Forelimb muscle (tissue), 1 donor: ENCODE measurements around the gene SLCO2A1. TPM values are rescaled to one million over a fixed set of nuclear protein-coding genes. Genes with fewer than 3 reads are reported as not detected.

ENCODE experiments used
- DNase-seq: peaks from one replicate; pipeline ENCODE4 v3.0.0-alpha.2; 2013; ENCODE audit warnings: low read depth
- polyA plus RNA-seq: library from polyadenylated mRNA; unstranded; fragments of 120-200 nt; gene quantifications from one replicate; pipeline ENCODE4 v1.2.1, GENCODE V29; 2013; ENCODE audit not compliant: insufficient read length

SLCO2A1 gene
- polyA plus RNA-seq, 1 donor, result 1.8 TPM

DNA sequence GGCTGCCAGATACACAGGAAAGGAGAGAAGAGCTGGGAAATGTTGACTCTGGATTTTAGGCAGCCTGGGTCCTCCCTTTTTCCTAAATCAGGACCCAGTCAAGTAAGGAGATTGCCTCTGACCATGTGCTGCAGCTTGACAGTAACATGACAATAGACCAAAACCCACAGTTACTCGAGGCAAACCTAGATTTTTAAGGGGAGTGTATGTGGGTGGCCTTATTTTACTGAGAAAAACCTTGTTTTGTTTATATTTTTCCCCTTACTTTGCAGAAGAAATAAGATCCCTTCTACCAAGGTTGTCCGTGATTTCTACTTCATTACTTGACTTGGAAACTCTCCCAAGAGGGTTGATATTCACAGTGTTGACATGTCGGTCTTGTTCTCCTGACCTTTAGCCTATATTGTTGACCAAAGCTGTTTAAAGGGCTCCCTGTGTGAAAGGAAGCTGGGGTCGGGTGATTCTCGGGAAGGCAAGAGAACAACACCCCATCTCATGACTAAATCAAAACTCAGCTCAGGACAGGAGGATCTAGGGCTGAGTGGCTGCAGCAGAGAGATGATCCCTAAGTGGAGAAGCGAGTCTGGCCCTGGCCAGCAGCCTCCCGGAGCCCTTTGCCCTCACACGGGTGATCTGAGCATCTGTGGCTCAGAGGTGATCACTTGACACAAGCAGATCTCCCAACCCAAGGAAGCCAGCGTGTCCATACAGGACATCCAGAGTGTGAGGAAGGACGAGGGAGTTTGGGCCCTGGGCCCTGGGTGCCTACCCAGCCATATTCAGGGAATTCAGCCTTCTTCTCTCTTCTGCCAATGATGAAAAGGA lies 31.0 kb upstream of the SLCO2A1 start:
- DNase-seq, result no peak

DNA sequence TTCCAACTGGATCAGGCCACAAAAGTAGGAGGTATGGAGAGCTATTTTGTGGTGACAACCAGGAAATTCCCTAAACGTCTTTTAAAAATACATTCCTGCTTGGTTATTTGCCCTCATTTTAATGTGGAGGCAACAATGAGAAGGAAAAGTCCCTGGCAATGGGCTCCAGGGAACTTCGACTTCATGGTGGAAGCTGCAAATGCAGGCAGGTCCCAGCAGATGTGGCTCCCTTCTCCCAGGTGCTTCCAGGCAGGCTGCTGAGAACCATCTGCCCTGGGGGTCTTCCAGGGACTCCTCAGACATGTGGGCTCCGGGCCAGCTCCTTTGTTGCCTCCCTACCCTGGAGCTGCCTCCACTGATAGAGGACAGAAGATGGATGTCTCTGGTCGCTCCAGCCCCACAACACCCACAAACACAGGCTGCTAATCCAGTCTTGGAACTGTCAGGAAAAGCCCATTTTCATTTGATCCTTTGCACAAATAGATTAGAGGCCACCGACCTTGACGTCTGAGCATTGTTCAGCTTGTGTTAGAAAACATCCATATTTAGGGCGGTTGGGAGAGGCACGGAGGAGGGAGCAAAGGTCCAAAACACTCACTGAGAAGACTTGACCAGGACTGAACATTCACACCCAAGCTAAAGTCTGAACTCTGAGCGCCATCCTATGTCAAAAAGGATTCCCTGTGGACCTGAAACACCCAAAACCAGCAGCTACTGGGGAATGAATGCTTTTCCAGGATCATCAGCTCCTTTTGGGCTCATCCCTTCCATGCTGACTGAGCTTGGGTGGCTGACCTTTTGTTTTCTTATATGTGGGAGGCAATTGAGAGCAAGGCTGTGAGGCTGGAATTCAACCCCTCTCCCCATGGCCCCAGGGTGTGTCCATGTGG lies 30.2 kb upstream of the SLCO2A1 start:
- no peak for DNase-seq

DNA sequence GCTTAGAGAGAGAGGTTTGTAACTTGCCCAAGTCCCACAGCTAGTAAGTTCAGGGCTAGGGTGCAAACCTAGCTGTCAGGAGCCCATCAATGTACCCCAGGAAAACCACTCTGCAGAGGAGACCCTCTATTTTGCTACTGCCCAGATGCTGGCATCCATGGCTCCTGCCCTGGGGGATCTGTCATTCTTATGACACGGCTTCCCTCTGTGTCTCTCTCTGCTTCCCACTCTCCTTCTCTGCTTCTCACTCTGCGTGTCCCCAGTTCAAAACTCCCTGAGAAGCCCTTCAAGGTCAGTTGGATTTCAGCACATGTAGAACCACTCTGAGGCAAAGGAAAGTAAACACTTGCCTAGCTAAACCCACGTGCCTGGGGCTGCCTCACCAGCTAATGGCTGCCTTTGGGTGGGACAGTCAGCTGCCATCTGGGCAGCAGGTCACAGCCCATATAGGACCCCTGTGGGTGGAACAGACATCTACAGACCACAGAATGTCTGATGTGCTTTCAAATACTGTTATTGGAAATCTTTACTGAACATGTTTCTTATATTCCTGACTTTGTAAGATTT lies 29.4 kb upstream of the SLCO2A1 start:
- no peak for DNase-seq

DNA sequence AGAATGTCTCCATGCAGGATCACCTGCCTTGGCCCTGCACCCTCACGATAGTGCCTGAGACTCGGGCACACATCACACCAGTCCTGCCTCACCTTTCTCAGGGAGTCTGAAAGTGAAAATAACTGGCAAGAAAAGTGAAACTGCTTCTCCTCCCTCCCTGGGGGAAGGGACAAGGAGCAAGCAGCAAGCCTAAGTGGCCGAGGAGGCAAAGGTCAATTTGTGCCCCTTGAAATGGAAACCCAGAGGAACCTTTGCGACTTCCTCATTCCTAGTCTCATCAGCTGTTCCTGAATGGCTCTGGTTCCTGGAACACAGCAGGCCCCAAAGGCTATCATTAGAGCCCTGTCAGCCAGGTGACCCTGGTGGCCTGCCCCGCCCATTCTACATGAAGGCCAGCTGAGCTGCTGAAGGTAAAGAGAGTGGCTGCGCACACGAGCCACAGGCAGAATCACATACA lies 28.0 kb upstream of the SLCO2A1 start:
- DNase-seq, result no peak

DNA sequence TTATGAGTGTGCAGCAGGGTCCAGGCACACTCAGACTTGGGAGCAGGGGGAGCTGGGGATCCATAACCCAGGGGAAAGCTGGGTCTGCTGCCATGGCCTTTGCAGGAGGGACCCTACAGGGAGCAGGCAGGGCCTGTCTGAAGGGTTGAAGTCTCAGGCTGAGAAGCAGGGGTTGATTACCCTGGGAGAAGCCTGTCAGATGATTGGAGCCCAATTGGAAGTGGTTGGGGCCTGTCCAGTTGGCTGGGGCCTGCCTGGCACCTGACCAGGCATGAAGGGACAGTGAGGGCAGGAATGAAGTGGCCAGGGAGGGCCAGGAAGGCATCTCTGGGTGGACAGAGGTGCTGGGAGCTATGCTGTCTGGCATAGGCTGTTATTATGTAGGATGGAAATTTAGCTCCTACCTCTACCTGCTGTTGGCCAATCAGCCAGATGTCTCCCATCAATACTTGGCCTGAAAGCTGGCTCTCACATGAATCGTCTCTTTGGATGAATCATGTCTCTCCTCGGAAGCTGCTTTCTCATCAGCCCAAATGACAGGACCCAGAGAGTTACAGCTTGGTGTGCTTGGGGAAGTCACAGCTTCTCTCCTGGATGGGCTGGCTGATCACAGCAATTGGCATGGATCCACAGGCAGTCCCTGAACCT lies 27.4 kb upstream of the SLCO2A1 start:
- DNase-seq, result no peak

DNA sequence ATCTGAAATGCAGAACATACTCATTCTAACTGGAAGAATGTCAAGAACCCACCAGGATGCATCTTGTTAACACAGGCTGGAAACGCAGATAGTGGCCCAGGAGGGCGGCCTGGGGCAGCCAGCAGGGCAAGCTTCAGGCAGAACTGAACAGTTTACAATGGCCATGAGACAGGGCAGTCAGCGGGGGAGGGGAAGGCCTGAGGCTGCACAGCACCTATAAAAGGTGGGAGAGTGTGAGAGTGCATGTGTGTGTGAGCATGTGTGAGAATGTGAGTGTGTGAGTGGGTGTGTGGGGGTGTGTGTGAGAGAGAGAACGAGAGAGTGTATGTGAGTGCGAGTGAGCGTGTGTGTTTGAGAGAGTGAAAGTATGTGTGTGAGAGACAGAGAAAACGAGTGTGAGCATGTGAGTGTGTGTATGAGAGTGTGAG lies 26.8 kb upstream of the SLCO2A1 start:
- DNase-seq, result no peak

DNA sequence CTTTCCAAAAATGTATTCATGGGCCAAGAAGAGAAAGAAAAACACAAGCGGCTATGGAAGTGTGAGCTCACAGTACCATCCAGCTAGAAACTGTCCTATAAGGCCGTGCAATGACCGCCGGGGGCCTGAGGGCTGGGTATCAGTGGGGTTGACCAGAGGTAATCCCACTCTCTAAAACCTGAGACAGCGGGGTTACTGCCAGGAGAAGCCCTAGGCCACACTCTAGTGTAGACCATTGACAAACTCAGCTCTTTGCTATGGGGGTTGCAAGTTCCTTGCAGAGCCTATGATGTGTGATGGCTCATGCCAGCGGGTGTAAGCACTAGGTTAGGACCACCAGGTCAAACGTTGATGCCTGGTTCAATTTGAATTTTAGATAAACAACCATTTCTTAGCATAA lies 25.9 kb upstream of the SLCO2A1 start:
- DNase-seq, result no peak

DNA sequence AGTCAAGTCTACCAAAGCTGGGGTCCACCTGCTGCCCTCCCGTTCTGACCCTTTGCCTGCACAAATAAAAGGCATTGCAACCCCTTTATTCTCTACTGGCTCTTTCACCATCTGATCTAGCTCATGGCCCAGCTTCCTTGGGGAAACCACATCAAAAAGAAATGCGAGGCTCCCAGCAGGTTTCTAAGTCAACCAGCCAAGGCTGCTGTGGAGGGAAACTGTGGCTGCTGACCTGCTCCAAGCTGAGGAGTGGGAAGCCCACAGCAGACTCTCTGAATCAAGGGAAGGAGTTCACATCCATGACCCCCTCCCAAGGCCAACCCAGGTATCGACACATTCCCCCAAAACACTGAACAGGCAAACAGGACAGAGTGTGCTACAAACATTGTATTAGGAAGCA lies 25.2 kb upstream of the SLCO2A1 start:
- DNase-seq, result no peak

DNA sequence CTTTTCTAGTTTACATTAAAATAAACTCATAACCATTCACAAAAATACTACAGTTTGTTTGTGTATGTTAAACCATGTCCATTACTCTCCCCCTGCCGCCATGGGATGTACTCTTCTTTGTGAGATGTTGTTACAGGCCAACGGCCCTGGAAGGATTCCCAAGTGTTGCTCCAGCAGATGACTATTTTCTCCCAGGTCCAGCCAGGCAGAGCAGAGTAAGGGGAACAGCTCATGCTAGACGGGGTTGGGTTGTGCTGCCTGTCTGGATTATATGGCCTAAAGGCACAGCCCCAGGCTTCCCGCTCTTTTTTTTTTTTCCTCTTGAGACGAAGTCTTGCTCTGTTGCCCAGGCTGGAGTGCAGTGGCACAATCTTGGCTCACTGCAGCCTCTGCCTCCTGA lies 24.5 kb upstream of the SLCO2A1 start:
- no peak for DNase-seq

DNA sequence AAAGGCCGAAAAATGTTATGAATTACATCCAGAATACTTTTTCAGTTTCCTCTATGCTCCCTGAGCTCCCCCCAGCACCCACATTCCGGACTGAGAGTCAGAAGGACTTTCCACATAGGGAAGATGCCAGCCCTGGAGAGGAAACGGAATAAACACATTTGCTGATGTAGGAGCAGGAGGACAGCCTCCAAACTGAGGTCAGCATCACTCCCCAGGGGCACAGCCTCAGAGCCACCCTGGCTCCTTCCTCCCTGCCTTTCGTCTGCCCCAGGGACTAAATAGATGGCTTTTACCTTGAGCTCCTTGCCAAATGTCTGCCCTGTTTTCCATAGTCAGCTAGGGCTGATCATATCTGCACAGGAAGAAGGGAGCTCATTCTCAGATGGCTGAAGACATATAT lies 22.6 kb upstream of the SLCO2A1 start:
- no peak for DNase-seq

DNA sequence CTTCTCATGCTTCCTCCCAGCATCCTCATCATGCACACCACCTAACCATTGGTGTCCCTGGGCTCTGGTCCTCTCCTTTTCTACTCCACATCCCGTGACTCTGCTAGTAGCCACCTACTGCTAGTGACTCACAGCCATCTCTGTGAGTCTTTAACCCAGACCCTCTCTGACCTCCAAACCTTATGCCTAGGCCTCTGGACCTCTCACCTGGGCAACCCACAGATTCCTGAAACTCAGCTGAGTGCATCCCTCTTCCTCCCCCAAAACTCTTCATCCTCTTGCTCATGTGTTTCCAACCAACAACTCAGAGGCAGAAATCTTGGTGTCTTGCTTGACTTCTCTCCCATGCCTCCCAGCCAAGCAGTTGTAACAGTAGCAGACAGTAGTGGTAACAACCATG lies 20.0 kb upstream of the SLCO2A1 start:
- no peak for DNase-seq

DNA sequence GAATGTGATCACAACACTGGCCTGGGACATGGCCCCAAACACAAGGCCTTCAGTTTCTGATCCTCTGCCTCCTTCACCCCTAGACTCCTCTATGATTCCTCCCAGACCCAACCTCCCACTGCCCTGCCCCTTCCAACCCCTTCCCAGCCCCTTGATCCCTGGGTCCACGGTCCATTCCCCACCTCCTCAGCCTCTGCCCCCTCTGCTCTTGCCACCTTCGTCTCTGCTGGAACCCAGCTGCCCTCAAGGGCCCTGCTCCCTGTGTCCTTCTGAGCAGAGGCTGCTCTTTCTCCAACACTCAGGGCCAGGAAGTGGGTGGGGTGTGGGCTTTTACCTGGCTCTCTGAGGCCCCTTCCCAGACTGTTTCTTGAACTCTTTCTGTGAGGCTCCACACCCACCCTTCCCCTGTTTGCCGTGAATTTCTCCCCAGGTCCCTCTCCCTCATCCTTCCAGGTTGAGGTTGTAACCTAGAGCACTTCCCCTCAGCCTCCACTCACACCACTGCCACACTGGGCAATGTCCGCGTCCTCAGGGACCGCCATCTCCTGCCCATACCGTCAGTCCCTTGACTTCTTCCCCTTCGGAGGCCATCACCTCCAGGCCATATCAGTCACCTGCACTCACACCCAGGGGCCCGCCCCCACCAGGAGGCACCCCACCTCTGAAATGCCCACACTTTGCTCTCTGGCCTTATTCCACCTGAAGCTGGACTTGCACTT lies 18.7 kb upstream of the SLCO2A1 start:
- DNase-seq, result no peak

DNA sequence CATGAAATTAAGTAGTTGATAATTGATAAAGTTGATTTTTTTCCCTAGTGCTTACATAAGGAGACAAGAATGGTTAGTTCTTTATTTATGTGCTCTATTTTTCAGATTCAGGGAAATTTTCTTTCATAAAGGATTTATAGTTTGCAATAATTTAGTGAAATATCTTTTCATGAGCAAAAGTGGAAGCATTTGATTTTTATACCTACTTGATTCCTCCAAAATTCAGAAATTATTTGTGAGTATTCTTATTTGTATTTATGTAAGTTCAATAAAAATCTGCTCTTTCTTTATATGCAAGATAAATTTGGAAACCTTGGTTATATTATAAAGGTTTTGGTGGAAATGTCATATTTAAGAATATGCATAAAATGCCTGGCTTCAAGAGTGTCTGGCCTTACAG lies 14.7 kb upstream of the SLCO2A1 start:
- DNase-seq, result no peak

DNA sequence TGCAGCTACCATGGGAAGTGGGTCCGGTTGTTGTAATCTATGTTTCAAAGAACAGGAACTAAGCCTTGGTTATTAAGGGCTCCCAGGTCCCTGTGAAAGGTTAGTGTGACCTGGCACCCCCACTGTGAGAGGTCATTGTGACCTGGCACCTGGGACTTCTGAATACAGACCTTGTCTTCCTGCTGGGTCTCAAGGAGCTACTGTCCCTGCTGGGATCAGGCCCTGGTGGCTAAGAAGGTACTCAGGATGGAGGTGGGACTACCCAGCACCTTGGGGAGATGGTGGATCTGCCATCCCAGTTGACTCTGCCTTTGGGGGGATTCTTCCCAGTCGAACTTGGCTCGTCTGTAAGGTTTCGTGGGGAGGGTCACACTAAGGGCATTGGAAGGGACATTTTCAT lies 10.3 kb upstream of the SLCO2A1 start:
- no peak for DNase-seq

DNA sequence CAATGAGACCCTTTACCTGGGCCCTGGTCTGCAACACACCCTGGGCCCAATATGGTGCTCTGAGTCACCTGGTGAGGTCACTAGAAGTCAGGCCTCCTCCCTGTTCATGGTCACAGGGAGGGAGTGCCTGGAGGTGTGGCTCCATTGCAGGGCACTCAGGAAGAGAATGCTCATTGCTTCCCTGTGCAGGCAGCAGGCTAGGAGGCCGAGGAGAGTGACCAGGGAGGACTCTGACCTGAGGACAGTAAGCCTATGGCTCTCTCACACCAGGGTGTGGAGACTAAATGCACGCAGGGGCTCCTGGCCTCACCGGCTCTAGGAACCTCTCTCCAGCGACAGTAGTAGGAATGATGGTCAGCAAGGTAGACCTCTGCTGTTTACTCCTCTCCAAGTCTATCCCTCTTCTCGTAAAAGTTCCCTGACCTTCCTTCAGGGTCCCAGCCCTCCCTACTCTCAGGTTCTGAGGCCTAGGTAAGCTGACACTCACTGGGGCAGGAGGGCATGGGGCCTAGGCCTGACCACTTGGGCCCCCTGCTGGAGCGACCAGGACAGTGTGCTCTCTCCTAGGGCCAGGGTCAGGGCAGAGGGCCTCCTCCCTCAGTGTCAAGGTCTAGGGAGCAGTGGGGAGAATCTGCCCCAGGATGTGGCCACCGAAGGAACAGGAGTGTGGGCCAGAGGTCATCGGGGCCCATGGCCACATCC lies 9.6 kb upstream of the SLCO2A1 start:
- DNase-seq, result no peak

DNA sequence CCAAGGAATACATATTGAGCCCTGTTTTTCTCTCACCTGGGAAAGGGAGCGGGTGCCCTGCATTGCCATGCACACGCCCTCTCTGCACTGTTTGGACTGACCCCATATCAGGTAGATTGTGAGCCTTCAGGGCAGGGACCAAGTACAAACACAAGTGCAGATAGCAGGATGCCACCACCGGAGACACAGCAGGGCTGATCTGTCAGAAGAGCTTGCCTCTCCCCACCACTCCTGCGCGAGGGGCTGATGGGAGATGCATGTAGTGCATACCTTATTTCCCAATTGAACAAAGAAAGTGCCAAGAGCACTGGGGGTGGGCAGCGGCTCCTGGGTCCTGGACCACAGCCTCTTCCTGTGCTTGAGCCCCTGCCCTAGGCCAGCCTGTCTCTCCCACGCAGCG lies 9.0 kb upstream of the SLCO2A1 start:
- no peak for DNase-seq

DNA sequence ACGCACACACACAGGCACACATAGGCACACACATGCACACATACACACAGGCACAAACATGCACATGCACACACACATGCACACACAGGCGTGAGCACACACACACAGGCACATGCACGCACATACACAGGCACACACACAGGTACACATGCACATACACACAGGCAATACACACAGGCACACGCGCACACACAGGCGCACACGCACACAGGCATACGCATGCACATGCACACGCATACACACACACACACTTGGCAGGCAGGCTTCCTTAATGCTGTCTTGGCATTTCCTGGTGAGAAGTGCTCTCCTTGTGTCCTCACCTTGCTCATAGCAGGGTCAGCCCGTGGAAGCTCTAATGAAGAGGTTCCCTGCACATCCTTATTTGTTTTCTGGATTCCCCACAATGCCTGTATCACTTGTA lies 8.4 kb upstream of the SLCO2A1 start:
- DNase-seq, result no peak

DNA sequence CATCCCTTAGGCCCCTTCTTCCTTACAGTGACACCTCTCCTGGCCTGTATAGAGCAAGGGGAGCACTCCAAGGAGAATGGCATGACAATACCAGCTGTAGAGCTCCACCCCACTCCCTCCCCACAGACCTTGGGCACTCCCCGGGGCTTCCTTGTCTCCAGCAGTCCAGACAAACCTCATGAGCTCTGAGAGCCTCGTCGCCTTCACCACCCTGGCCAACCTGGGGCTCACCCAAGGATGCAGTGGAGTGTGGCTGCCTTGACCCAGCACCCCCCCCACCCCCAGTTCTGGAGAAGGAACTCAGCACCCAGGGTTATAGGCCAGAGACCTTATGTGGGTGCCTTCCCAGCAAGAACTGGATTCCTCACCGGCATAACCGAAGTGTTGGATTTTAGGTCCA lies 7.4 kb upstream of the SLCO2A1 start:
- no peak for DNase-seq

DNA sequence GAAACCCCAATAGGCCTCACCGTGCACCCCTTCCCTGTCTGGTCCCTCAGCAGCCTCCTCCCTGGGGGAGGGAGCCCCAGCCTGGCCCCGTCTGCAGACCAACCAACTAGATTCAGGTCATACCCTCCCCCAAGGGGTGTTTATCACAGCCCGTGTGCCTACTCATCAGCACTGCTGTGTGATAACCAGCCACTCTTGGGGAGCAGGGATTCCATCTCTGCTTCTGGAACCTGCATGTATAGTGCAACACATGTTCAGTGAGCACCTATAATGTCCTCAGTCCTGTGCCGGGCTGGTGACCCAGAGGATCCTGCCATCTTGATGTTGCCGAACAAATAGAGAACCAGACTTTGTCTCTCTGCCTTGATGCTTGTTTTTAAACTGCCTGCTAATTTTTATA lies 6.6 kb upstream of the SLCO2A1 start:
- DNase-seq, result no peak

DNA sequence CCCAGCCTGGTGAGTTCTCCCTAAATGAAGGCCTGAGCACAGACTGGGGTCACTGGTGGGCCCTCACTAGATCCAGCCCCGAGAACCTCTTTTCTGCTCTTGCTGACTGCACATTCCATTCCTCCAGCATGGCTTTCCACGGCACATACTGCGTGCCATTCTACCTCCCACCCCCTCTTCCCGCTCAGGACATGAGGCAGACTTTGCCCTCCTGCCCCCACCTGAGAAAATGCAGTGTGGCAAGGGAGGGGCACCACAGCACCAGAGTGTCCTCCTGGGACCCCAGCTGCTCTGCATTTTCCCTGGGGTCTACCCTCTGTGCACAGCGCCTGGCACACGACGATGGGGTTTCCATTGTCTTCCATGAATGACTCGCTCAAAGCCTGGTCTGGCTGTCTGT lies 6.1 kb upstream of the SLCO2A1 start:
- no peak for DNase-seq
